Spleen (tissue), 11 donors: ENCODE measurements around the gene PKP4. TPM values are rescaled to one million over a fixed set of nuclear protein-coding genes. Genes with fewer than 3 reads are reported as not detected.

Experiments used
- DNase-seq: peaks from one replicate; pipeline ENCODE4 v3.0.0-alpha.2; 2020
- H3K27ac ChIP-seq, 8 donors: fragments of 200-600 bp; sonication (generic) in 7 of 8; 1 replicate in 4 of 8; 2 replicates in 4 of 8; pipeline versions ENCODE4 v1.5.0 to v1.8.0; 2016 to 2021; ENCODE audit warnings: inconsistent platforms in 4 of 8, mild to moderate bottlenecking in 4 of 8, moderate library complexity in 1 of 8
- H3K27me3 ChIP-seq, 7 donors: fragments of 200-600 bp; sonication (generic) in 6 of 7; replicated peaks in 1 of 7; 1 replicate in 4 of 7; 2 replicates in 3 of 7; pipeline versions ENCODE4 v1.5.0 to v1.8.0; 2016 to 2021; ENCODE audit warnings: inconsistent platforms in 3 of 7, mild to moderate bottlenecking in 1 of 7
- H3K36me3 ChIP-seq, 6 donors: fragments of 200-600 bp; sonication (generic) in 5 of 6; 1 replicate in 4 of 6; 2 replicates in 2 of 6; pipeline versions ENCODE4 v1.5.0 to v1.8.0; 2016 to 2021; ENCODE audit warnings: inconsistent platforms in 2 of 6
- H3K4me1 ChIP-seq, 6 donors: fragments of 200-600 bp; sonication (generic) in 5 of 6; 1 replicate in 3 of 6; 2 replicates in 3 of 6; pipeline versions ENCODE4 v1.5.0 to v1.8.0; 2016 to 2021; ENCODE audit warnings: inconsistent platforms in 3 of 6
- H3K4me3 ChIP-seq, 8 donors: fragments of 200-600 bp; sonication (generic) in 7 of 8; 1 replicate in 4 of 8; 2 replicates in 4 of 8; pipeline versions ENCODE4 v1.5.0 to v1.8.0; 2016 to 2021; ENCODE audit warnings: inconsistent platforms in 4 of 8, mild to moderate bottlenecking in 4 of 8, moderate library complexity in 2 of 8
- H3K9me3 ChIP-seq, 8 donors: fragments of 200-600 bp; sonication (generic) in 7 of 8; 1 replicate in 4 of 8; 2 replicates in 4 of 8; pipeline versions ENCODE4 v1.5.0 to v1.8.0; 2016 to 2021; ENCODE audit warnings: inconsistent platforms in 4 of 8
- CTCF ChIP-seq, 11 experiments: fragments of 200-600 bp in 7 of 11; fragments of 450-650 bp in 4 of 11; sonication (generic) in 4 of 11; IDR thresholded peaks in 8 of 11; conservative IDR thresholded peaks in 3 of 11; 1 replicate in 7 of 11; 2 replicates in 4 of 11; pipeline versions ENCODE4 v1.4.0 to v1.8.0; 2016 to 2021; ENCODE audit warnings: antibody characterized with exemption in 11 of 11, inconsistent platforms in 4 of 11, mild to moderate bottlenecking in 1 of 11
- POLR2A ChIP-seq, 3 donors: fragments of 450-650 bp; IDR thresholded peaks; one replicate each; pipeline ENCODE4 v1.5.1; 2017; ENCODE audit warnings: antibody characterized with exemption in 3 of 3, mild to moderate bottlenecking in 1 of 3
- POLR2AphosphoS5 ChIP-seq, 3 donors: sonication (generic); formaldehyde crosslinking; IDR thresholded peaks; one replicate each; pipeline ENCODE4 v1.5.1; 2017; ENCODE audit warnings: antibody characterized with exemption in 3 of 3
- WGBS, 5 donors: extraction: QIAGEN DNeasy Blood & Tissue Kit in 3 of 5; methylation state at CpG; one replicate each; pipeline versions ENCODE4 v1.1.5 to v1.1.7; 2013 to 2018; 5-methylcytosine and 5-hydroxymethylcytosine counted together
- intact Hi-C: fragments of 100-400 bp; cut with DNase I; formaldehyde crosslinking; loops from one replicate; pipeline ENCODE4 v1.15.0; 2023; ENCODE audit warnings: low total_unique reads
- polyA plus RNA-seq, 3 donors: library from polyadenylated mRNA; stranded (reverse); fragments of 200-250 nt; gene quantifications; one replicate each; pipeline ENCODE4 v1.2.1, GENCODE V29; 2013
- total RNA-seq, 7 donors: library from RNA; depleted of rRNA in 3 of 7; stranded (reverse); fragments of >200 nt in 3 of 7; fragmentation: NEBNext Ultra II Directional in 4 of 7; extraction: Animal tissue kit (Norgen Biotek cat#: 25700) in 4 of 7; gene quantifications; one replicate each; pipeline versions ENCODE4 v1.1.0 to v1.2.1, GENCODE V29; 2016 to 2021
- donor health status: healthy with polysubstance abuse.
- donor health status: DM: no; HTN: no; CAD: no; lungs with moderate emphysema.
- donor health status: DM: no; HTN: no; CAD: no.
- donor health status: Bipolar disorder and iron deficiency.
- donor health status: healthy.
- donor health status: DM: no; HTN: no; CAD: no.
- donor health status: DM: yes; HTN: yes; CAD: no.

PKP4 gene
- total and polyA plus RNA-seq, 10 donors = 4.9 to 53.5 (median 29.2) TPM

DNA sequence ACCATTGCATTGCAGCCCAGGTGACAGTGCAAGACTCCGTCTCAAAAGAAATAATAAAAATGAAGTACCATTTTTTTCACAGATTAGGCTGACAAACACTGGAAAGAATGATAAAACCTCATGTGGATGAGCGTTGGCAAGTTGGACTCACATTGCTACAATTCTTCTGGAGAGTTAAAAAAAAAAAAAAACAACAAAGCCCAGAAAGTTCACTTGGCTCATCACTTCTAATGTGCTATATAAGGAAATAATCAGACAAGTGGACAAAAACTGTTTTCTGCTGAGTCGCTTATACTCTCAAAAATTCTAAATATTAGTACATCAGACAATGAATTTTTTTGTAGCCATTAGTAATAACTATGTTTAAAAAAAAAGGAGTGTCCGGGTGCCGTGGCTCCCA is 38.4 kb downstream of the PKP4 start:
- 85 to 93% (median 91%) methylated on average over 5 of the region's 5 CpGs for WGBS, 5 donors
- no peaks in the 10 kb centered on the region for H3K27me3 ChIP-seq
- H3K27ac ChIP-seq = no peak overlapping the region
- intact Hi-C loops = no loop called here
- TF ChIP-seq POLR2A (IDR thresholded peaks at IDR 0.05) (no peak), POLR2AphosphoS5 (IDR thresholded peaks at IDR 0.05) (no peak), CTCF (IDR thresholded peaks at IDR 0.05 in 8 of 11, conservative IDR thresholded peaks at IDR 0.05 in 3 of 11) (no peak)
- H3K36me3 ChIP-seq = no peaks in the 10 kb centered on the region
- H3K9me3 ChIP-seq = no peaks in the 10 kb centered on the region
- H3K4me1 ChIP-seq = no peaks in the 10 kb centered on the region
- no peak for DNase-seq
- no peak overlapping the region for H3K4me3 ChIP-seq

DNA sequence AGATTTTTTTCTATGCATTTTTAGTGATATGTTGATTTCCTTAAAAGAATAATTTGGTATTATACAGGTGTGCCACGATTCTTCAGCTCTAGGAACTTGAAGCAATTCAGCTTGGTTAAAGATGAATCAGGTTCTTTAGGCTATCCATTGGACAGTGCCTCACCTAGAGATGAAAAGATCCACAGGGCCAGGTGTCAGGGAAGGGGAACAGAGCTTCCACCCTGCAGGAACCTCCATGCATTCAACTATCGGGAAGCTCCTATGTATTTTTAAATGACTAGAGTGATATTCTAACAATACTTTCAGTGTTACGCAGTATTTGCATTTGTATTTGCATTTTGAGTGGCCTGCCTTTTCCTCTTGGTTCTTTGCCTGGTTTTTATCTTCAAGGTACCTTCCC is 40.2 kb downstream of the PKP4 start:
- no peaks in the 10 kb centered on the region for H3K27me3 ChIP-seq
- no peaks in the 10 kb centered on the region for H3K9me3 ChIP-seq
- H3K27ac ChIP-seq = no peak overlapping the region
- 83 to 93% (median 86%) methylated on average over 3 of the region's 3 CpGs for WGBS, 5 donors
- no peaks in the 10 kb centered on the region for H3K4me1 ChIP-seq
- intact Hi-C loops = no loop called here
- H3K4me3 ChIP-seq = no peak overlapping the region
- DNase-seq = no peak
- TF ChIP-seq POLR2AphosphoS5 (IDR thresholded peaks at IDR 0.05) (no peak), CTCF (IDR thresholded peaks at IDR 0.05 in 8 of 11, conservative IDR thresholded peaks at IDR 0.05 in 3 of 11) (no peak), POLR2A (IDR thresholded peaks at IDR 0.05) (no peak)
- H3K36me3 ChIP-seq = no peaks in the 10 kb centered on the region

DNA sequence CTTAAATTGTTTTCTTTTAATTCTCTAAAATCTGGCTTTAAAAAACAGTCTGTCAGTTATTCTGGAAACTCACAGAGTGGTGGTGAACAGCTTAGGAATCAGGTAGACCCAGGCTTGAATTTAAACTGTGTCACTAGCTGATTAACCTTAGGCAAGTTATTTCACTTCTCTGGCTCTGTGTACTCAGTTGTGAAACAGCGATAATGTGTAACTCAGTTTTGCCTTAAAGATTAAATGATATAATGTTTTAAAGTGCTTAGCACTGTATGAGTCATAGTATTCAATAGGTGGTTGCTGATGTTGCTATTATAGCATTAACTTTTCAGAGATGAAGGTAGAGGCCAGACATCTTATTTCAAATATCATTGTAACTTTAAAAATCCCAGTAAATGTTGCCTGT is 40.7 kb downstream of the PKP4 start:
- Histone ChIP-seq H3K4me3 (no peak overlapping the region), H3K9me3 (no peaks in the 10 kb centered on the region), H3K4me1 (no peaks in the 10 kb centered on the region), H3K36me3 (no peaks in the 10 kb centered on the region), H3K27me3 (no peaks in the 10 kb centered on the region), H3K27ac (no peak overlapping the region)
- DNase-seq = no peak
- TF ChIP-seq POLR2AphosphoS5 (IDR thresholded peaks at IDR 0.05) (no peak), POLR2A (IDR thresholded peaks at IDR 0.05) (no peak), CTCF (IDR thresholded peaks at IDR 0.05 in 8 of 11, conservative IDR thresholded peaks at IDR 0.05 in 3 of 11) (no peak)
- intact Hi-C loops = no loop called here
- WGBS, 5 donors = 90 to 100% (median 96%) methylated on average over 1 of the region's 1 CpG

DNA sequence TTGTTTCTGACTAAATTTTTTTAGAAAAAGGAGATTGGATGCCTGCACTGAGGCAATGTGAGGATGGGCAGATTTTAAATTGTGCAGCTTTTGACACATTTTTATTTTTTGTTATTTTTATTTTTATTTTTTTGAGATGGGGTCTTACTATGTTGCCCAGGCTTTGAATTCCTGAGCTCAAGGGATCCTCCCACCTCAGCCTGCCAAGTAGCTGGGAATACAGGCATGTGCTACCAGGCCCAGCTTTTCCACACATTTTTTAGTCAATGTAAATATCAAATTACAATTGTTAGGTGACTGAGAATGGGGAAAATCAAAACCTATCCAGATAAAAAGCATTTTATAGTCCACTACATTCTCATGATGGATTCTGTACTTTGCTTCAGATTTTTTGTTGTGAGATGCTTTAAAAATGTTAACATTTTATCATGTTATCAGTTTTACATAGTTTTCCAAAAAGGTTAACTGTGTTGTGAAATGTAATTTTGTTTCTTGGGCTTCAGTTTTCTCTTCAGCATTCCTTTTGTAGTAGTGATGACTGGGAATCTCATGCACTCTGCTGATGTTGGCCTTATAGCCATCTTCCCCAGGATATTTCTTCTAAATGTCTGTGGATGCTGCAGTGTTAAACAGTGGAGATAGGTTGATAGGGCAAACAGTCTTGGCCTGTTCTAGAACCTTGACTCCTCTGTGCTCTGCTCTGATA is 41.4 kb downstream of the PKP4 start:
- no peak for TF ChIP-seq POLR2A (IDR thresholded peaks at IDR 0.05)
- TF ChIP-seq CTCF (IDR thresholded peaks at IDR 0.05 in 8 of 11, conservative IDR thresholded peaks at IDR 0.05 in 3 of 11) = no peak
- TF ChIP-seq POLR2AphosphoS5 (IDR thresholded peaks at IDR 0.05) = no peak
- H3K4me3 ChIP-seq = no peak overlapping the region
- no peaks in the 10 kb centered on the region for H3K4me1 ChIP-seq
- H3K9me3 ChIP-seq = no peaks in the 10 kb centered on the region
- intact Hi-C loops = no loop called here
- H3K27ac ChIP-seq = no peak overlapping the region
- no peak for DNase-seq
- no peaks in the 10 kb centered on the region for H3K27me3 ChIP-seq
- H3K36me3 ChIP-seq = no peaks in the 10 kb centered on the region
